Heart left ventricle (tissue), 13 donors: ENCODE data around the gene HMCN2.

Source experiments
- POLR2A ChIP-seq, 2 donors: fragments of 450-650 bp; IDR thresholded peaks; one replicate each; pipeline ENCODE4 v1.6.1; 2017; ENCODE audit warnings: antibody characterized with exemption in 2 of 2, mild to moderate bottlenecking in 2 of 2, moderate library complexity in 2 of 2
- TF ChIP-seq, protein P1 (sequence below), 12 donors: fragments of 200-600 bp; sonication (generic) in 4 of 12; IDR thresholded peaks; one replicate each; pipeline versions ENCODE4 v1.5.0 to v1.8.0; 2018 to 2022; ENCODE audit warnings: antibody characterized with exemption in 12 of 12, mild to moderate bottlenecking in 5 of 12
- donor health status: ischemic (EF 13 %, LVEDD 7.1; RV severe dilation, severe dysfunction).
- donor health status: DM: no; HTN: yes; CAD: no.
- donor health status: DM: no; HTN: no; CAD: no.
- donor health status: ischemic (EF 25% LVEDD 6.9; RV normal size, moderate dysfunction).
- donor health status: ischemic (EF 25% LVEDD 5.7; RV mildly dilated, moderate dysfunction).
- donor health status: ischemic (EF 35%, LVEDD 5.7; RV mildly dilated, moderate dysfunction).
- donor health status: nonischemic (EF 11% LVEDD 7.7; RV severe dilation, severe dysfunction).
- donor health status: DM: yes; HTN: yes; CAD: no.
- donor health status: PGD.
- donor health status: ischemic (EF 29% LVEDD 5.4; RV normal size, mild dysfunction).
- donor health status: nonischemic (EF 23%, LVEDD 6.1; RV moderate dilation, normal function).

DNA sequence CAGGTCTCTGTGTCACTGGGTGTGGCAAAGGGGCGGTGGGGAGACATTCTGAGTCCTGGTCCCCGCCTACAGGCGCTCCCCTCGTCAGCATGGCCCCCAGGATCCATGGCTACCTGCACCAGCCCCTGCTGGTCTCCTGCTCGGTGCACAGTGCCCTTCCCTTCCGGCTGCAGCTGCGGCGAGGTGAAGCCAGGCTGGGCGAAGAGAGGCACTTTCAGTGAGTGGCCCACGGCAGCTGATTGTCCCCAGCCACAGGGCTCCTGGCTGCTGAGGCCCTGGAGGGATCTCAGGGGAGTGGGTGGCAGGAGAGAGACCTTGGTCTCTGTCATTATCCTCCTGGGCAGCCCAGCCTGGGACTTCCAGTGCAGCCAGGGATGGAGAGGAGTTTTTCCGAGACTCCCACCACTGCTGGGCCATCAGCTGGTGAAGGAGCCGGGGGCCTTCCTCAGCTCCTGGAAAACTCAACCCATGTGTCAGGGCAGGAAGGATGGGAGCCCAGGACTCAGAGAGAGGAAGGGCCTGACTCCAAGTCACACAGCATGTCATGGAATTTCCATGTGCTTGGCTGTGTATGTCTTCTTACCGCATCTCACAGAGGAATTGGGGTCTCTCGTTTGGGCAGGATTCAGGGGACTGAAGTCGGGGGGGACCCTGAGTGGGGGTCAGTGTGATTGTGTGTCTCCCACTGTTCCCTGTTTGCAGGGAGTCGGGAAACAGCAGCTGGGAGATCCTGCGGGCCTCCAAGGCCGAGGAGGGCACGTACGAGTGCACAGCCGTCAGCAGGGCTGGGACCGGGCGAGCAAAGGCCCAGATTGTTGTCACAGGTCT lies 37.4 kb downstream of the HMCN2 start:
- TF ChIP-seq, protein P1, sequence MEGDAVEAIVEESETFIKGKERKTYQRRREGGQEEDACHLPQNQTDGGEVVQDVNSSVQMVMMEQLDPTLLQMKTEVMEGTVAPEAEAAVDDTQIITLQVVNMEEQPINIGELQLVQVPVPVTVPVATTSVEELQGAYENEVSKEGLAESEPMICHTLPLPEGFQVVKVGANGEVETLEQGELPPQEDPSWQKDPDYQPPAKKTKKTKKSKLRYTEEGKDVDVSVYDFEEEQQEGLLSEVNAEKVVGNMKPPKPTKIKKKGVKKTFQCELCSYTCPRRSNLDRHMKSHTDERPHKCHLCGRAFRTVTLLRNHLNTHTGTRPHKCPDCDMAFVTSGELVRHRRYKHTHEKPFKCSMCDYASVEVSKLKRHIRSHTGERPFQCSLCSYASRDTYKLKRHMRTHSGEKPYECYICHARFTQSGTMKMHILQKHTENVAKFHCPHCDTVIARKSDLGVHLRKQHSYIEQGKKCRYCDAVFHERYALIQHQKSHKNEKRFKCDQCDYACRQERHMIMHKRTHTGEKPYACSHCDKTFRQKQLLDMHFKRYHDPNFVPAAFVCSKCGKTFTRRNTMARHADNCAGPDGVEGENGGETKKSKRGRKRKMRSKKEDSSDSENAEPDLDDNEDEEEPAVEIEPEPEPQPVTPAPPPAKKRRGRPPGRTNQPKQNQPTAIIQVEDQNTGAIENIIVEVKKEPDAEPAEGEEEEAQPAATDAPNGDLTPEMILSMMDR (IDR thresholded peaks at IDR 0.05) = no peak
- TF ChIP-seq POLR2A (IDR thresholded peaks at IDR 0.05) = no peak
